ENCODE measurements around the gene SPAG16.

- TF ChIP-seq CTCF (IDR thresholded peaks at IDR 0.05) (no peak), POLR2A (IDR thresholded peaks at IDR 0.05) (no peak)
Observed at GRCh38 chr2:214156971-214157370, 872.7 kb downstream of the SPAG16 start.

Data from breast epithelium (tissue), 3 donors.